HEK293T (cell line): ENCODE data around the gene SPEG.

Experiments used
- ARNT ChIP-seq: fragments of 450-650 bp; IDR thresholded peaks from 2 replicates; pipeline ENCODE4 v1.6.1; 2017; ENCODE audit warnings: mild to moderate bottlenecking
- BHLHE40 ChIP-seq: fragments of 450-650 bp; IDR thresholded peaks from 2 replicates; pipeline ENCODE4 v1.6.1; 2016; ENCODE audit warnings: mild to moderate bottlenecking, moderate library complexity, borderline replicate concordance
- CTBP1 ChIP-seq: fragments of 450-650 bp; IDR thresholded peaks from 2 replicates; pipeline ENCODE4 v1.6.1; 2016; ENCODE audit warnings: borderline replicate concordance
- ELF4 ChIP-seq: fragments of 450-650 bp; IDR thresholded peaks from 2 replicates; pipeline ENCODE4 v1.6.1; 2017; ENCODE audit warnings: antibody characterized with exemption
- FOXK2 ChIP-seq: fragments of 450-650 bp; IDR thresholded peaks from 2 replicates; pipeline ENCODE4 v1.6.1; 2016; ENCODE audit warnings: mild to moderate bottlenecking
- FOXM1 ChIP-seq: fragments of 450-650 bp; IDR thresholded peaks from 2 replicates; pipeline ENCODE4 v1.6.1; 2017; ENCODE audit warnings: mild to moderate bottlenecking, borderline replicate concordance
- HDGF ChIP-seq: fragments of 450-650 bp; IDR thresholded peaks from 2 replicates; pipeline ENCODE4 v1.6.1; 2017; ENCODE audit warnings: antibody characterized with exemption, borderline replicate concordance
- LEF1 ChIP-seq: fragments of 450-650 bp; IDR thresholded peaks from 2 replicates; pipeline ENCODE4 v1.6.1; 2017; ENCODE audit warnings: mild to moderate bottlenecking, borderline replicate concordance
- NFRKB ChIP-seq: fragments of 450-650 bp; IDR thresholded peaks from 2 replicates; pipeline ENCODE4 v1.6.1; 2016; ENCODE audit warnings: mild to moderate bottlenecking, moderate library complexity
- PKNOX1 ChIP-seq: fragments of 450-650 bp; IDR thresholded peaks from 2 replicates; pipeline ENCODE4 v1.6.1; 2016
- SP1 ChIP-seq: fragments of 450-650 bp; IDR thresholded peaks from 2 replicates; pipeline ENCODE4 v1.6.1; 2017
- SUZ12 ChIP-seq: fragments of 450-650 bp; IDR thresholded peaks from 2 replicates; pipeline ENCODE4 v1.6.1; 2016; ENCODE audit warnings: mild to moderate bottlenecking
- TARDBP ChIP-seq: fragments of 450-650 bp; IDR thresholded peaks from 2 replicates; pipeline ENCODE4 v1.6.1; 2016

DNA sequence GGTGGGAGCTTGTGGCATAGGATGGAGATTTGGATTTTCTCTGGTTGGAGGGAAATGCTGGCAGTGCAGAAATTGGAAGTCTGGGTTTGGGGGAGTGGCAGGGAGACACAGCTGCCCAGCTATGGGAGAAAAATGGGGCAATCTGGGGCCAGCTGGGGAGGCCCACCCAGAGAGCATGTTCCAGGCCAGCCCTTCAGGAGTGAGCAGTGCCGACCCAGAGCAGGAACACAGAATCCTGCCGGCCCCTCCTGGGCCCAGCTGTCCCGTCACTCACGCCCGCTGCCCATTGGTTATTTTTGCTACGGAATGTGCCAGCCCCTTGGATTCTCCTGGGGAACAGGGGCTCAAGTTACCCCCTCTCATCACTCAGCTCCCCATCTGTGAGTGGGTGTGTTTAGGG lies 4.9 kb downstream of the SPEG start:
- TF ChIP-seq SUZ12 (no peak), CTBP1 (no peak), ARNT (no peak), NFRKB (no peak), FOXK2 (no peak), TARDBP (no peak), ELF4 (no peak), LEF1 (no peak), SP1 (no peak), BHLHE40 (no peak), HDGF (no peak), PKNOX1 (no peak), FOXM1 (no peak)
